ENCODE results near the gene NUFIP2.
"Not testable (repeated sequence)": the region's sequence is repeated elsewhere in the genome, so short reads cannot be mapped to it uniquely, and the experiment has no call there.

Gene NUFIP2

GRCh38 chr17:29235904-29236303 lies 58.0 kb downstream of the NUFIP2 start:
- peaks cover 6% of the 10 kb centered on the region for H3K4me1 Mint-ChIP-seq
- no peak for DNase-seq
- no peaks in the 10 kb centered on the region for H3K27me3 Mint-ChIP-seq
- H3K4me3 Mint-ChIP-seq, result no peak overlapping the region
- H3K36me3 Mint-ChIP-seq (ENCODE audit: low read depth), result no peaks in the 10 kb centered on the region
- no peak overlapping the region for H3K27ac Mint-ChIP-seq
- no peak for ATAC-seq
- no peaks in the 10 kb centered on the region for H3K9me3 Mint-ChIP-seq

GRCh38 chr17:29234972-29235371 lies 59.0 kb downstream of the NUFIP2 start:
- H3K4me1 Mint-ChIP-seq; H3K27ac Mint-ChIP-seq; ATAC-seq; H3K27me3 Mint-ChIP-seq; H3K9me3 Mint-ChIP-seq; DNase-seq; H3K4me3 Mint-ChIP-seq; H3K36me3 Mint-ChIP-seq (ENCODE audit: low read depth): not testable (repeated sequence)

DNA sequence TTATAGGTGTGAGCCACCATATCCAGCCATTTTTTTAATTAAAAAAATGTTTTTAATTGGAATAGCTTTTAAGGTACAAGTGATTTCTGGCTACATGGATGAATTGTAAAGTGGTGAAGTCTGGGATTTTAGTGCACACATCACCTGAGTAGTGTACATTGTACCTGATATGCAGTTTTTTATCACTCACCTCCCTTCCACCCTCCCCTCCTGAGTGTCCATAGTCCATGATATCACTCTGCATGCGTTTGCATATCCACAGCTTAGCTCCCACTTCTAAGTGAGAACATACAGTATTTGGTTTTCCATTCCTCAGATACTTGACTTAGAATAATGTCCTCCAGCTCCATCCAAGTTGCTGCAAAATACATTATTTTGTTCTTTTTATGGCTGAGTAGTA lies 60.6 kb downstream of the NUFIP2 start:
- DNase-seq, result no peak
- Mint-ChIP-seq H3K9me3 (no peaks in the 10 kb centered on the region), H3K27ac (no peak overlapping the region), H3K4me1 (no peaks in the 10 kb centered on the region), H3K4me3 (no peak overlapping the region), H3K27me3 (no peaks in the 10 kb centered on the region), H3K36me3 (ENCODE audit: low read depth) (no peaks in the 10 kb centered on the region)
- no peak for ATAC-seq

DNA sequence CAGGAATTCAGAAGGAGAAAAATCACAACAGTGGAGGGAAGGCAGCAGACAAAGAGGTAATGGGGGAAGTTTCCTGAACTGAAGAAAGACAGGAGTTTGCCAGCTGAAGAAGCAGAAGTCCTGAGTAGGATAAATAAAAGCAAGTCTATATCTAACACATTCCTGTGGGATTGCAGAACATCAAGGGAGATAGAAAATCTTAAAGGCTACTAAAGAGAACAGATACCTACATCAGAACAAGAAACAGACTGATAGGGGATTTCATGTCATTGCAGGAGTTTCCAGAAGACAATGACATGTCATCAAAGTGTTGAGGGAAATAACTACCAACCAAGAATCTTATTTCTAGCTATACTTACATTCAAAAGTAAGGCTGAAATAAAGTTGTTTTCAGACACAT lies 68.6 kb downstream of the NUFIP2 start:
- no peak for DNase-seq
- no peaks in the 10 kb centered on the region for H3K9me3 Mint-ChIP-seq
- no peak overlapping the region for H3K27ac Mint-ChIP-seq
- H3K4me1 Mint-ChIP-seq, result peaks cover 2% of the 10 kb centered on the region
- peaks cover 2% of the 10 kb centered on the region for H3K27me3 Mint-ChIP-seq
- no peak overlapping the region for H3K4me3 Mint-ChIP-seq
- no peaks in the 10 kb centered on the region for H3K36me3 Mint-ChIP-seq (ENCODE audit: low read depth)
- ATAC-seq, result no peak

- not testable (repeated sequence) for H3K9me3 Mint-ChIP-seq; DNase-seq; H3K4me3 Mint-ChIP-seq; H3K36me3 Mint-ChIP-seq (ENCODE audit: low read depth); H3K27me3 Mint-ChIP-seq; ATAC-seq; H3K27ac Mint-ChIP-seq; H3K4me1 Mint-ChIP-seq
Measured at GRCh38 chr17:29221338-29221737, 72.6 kb downstream of the NUFIP2 start.

- H3K27ac Mint-ChIP-seq, result no peak overlapping the region
Measured at GRCh38 chr17:29219378-29220047, 74.4 kb downstream of the NUFIP2 start.

GRCh38 chr17:29216856-29217255 lies 77.1 kb downstream of the NUFIP2 start:
- Mint-ChIP-seq H3K27ac (no peak overlapping the region), H3K4me1 (peaks cover 4% of the 10 kb centered on the region), H3K36me3 (ENCODE audit: low read depth) (no peaks in the 10 kb centered on the region), H3K9me3 (no peaks in the 10 kb centered on the region), H3K27me3 (peaks cover 2% of the 10 kb centered on the region), H3K4me3 (no peak overlapping the region)
- ATAC-seq (no peak), DNase-seq (no peak)

More at GRCh38 chr17:29219378-29220047, 74.4 kb downstream of the NUFIP2 start:
- no peaks in the 10 kb centered on the region for H3K9me3 Mint-ChIP-seq
- no peaks in the 10 kb centered on the region for H3K27me3 Mint-ChIP-seq
- DNase-seq (peak; percentile 81), ATAC-seq (peak; percentile 90)
- H3K4me1 Mint-ChIP-seq, result peaks cover 4% of the 10 kb centered on the region
- H3K36me3 Mint-ChIP-seq (ENCODE audit: low read depth), result no peaks in the 10 kb centered on the region
- H3K4me3 Mint-ChIP-seq, result no peak overlapping the region

GRCh38 chr17:29216181-29216580 lies 77.8 kb downstream of the NUFIP2 start:
- H3K4me1 Mint-ChIP-seq, result peaks cover 4% of the 10 kb centered on the region
- ATAC-seq (no peak), DNase-seq (no peak)
- H3K4me3 Mint-ChIP-seq, result no peak overlapping the region
- no peaks in the 10 kb centered on the region for H3K36me3 Mint-ChIP-seq (ENCODE audit: low read depth)
- no peaks in the 10 kb centered on the region for H3K9me3 Mint-ChIP-seq
- H3K27me3 Mint-ChIP-seq, result peaks cover 2% of the 10 kb centered on the region
- no peak overlapping the region for H3K27ac Mint-ChIP-seq

- H3K27ac Mint-ChIP-seq, result no peak overlapping the region
- no peak for DNase-seq
- peaks cover 2% of the 10 kb centered on the region for H3K27me3 Mint-ChIP-seq
- peaks cover 4% of the 10 kb centered on the region for H3K4me1 Mint-ChIP-seq
- H3K4me3 Mint-ChIP-seq, result no peak overlapping the region
- no peaks in the 10 kb centered on the region for H3K9me3 Mint-ChIP-seq
- no peaks in the 10 kb centered on the region for H3K36me3 Mint-ChIP-seq (ENCODE audit: low read depth)
- ATAC-seq, result no peak
Measured at GRCh38 chr17:29215717-29216116, 78.2 kb downstream of the NUFIP2 start.

- peaks cover 4% of the 10 kb centered on the region for H3K4me1 Mint-ChIP-seq
- no peak overlapping the region for H3K4me3 Mint-ChIP-seq
- no peak for DNase-seq
- ATAC-seq, result no peak
- H3K9me3 Mint-ChIP-seq, result no peaks in the 10 kb centered on the region
- no peak overlapping the region for H3K27ac Mint-ChIP-seq
- peaks cover 2% of the 10 kb centered on the region for H3K27me3 Mint-ChIP-seq
- no peaks in the 10 kb centered on the region for H3K36me3 Mint-ChIP-seq (ENCODE audit: low read depth)
Measured at GRCh38 chr17:29215174-29215573, 78.8 kb downstream of the NUFIP2 start.

DNA sequence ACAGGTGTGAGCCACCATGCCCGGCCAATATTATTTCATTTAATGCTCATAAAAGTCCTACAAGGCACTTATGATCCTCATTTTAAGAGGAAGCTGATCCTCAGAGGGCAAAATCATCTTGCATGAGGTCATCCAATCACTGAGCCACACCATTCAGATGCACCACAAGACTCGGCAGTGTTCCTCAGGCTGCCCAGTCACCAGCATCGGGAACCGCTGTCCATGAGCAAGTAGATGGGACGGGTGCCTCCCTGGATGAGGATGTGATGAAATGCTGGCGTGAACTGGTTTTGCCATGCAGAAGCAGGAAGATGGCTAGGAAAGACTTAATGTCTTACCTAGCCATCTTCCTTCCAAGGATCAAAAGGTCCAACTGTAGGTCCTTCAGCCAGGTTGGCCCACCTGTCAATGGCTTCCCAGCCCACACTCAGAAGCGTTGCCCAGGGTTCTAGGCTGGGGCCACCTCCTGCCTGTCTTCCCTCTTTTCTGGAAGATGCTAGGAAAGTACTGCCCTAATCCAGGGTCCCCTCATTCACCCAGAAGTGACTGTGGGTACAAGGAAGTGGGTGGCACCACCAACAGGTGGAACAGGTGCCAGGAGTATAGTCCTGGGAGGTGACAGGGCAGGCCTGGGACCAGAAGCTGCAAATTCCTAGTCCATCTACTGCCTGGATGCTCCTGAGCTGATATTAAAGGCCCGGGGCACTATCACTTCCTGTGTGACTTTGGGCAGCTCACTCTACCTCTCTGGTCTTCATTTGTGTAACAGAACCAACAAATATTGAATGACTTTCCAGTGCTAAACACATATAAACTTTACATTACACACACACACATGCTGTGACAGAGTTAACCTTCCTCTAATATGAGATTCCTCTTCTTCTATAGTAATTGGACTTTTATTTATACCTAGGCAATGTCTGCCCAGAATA lies 79.5 kb downstream of the NUFIP2 start:
- H3K27me3 Mint-ChIP-seq, result peaks cover 2% of the 10 kb centered on the region
- H3K4me3 Mint-ChIP-seq, result no peak overlapping the region
- no peak for DNase-seq
- no peaks in the 10 kb centered on the region for H3K9me3 Mint-ChIP-seq
- no peak overlapping the region for H3K27ac Mint-ChIP-seq
- H3K4me1 Mint-ChIP-seq, result peaks cover under 1% of the 10 kb centered on the region
- no peaks in the 10 kb centered on the region for H3K36me3 Mint-ChIP-seq (ENCODE audit: low read depth)
- ATAC-seq, result no peak

DNA sequence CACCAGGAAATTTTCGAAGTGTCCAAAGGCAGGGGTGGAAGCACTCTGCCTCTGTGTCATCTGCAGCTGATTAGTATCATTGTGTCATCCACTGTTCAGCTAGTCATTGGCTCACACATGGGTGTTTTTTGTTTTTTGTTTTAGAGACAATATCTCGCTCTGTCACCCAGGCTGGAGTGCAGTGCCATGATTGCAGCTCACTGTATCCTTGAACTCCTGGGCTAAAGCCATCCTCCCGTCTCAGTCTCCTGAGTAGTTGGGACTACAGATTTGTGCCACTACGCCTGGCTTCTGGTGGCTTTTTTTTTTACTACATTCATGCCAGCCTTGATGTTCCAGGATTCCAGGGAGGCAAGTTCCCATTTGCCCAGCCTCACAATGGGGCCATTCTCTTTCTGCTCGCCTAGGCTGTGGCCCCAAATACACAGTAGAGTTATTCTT lies 81.2 kb downstream of the NUFIP2 start:
- peaks cover 2% of the 10 kb centered on the region for H3K27me3 Mint-ChIP-seq
- no peak for DNase-seq
- ATAC-seq, result no peak

DNA sequence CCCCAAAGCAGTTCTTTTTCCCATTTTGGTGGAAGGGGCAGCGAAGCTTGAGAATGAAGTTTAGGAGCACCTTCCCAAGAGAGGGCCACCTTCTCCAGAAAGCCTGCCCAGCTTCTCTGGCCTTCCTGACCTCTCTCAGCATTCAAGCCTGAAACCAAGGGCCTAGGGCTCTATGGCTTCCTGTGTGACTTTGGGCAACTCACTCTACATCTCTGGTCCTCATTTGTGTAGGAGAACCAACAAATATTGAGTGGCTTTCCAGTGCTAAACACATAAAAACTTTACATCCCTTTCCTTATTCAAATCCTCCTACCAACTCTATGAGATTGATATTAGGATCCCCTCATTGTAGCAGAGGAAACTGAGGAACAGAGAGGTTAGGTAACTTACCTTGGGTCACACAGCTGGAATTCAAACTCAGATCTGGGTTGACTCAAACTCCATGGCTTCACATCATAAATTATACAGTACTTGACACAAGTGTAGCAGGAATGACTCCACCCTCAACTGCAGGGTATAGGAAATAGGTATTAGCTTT lies 81.8 kb downstream of the NUFIP2 start:
- H3K27ac Mint-ChIP-seq, result no peak overlapping the region
- H3K4me1 Mint-ChIP-seq, result no peaks in the 10 kb centered on the region
- H3K27me3 Mint-ChIP-seq, result peaks cover 2% of the 10 kb centered on the region
- no peaks in the 10 kb centered on the region for H3K9me3 Mint-ChIP-seq
- ATAC-seq, result no peak
- no peak overlapping the region for H3K4me3 Mint-ChIP-seq
- no peaks in the 10 kb centered on the region for H3K36me3 Mint-ChIP-seq (ENCODE audit: low read depth)
- DNase-seq, result no peak

More for the DNA sequence above, 81.2 kb downstream of the NUFIP2 start:
- H3K4me1 Mint-ChIP-seq, result no peaks in the 10 kb centered on the region
- no peaks in the 10 kb centered on the region for H3K9me3 Mint-ChIP-seq
- no peak overlapping the region for H3K4me3 Mint-ChIP-seq
- H3K27ac Mint-ChIP-seq, result no peak overlapping the region
- H3K36me3 Mint-ChIP-seq (ENCODE audit: low read depth), result no peaks in the 10 kb centered on the region

- no peaks in the 10 kb centered on the region for H3K4me1 Mint-ChIP-seq
- H3K9me3 Mint-ChIP-seq, result no peaks in the 10 kb centered on the region
- DNase-seq (no peak), ATAC-seq (no peak)
- no peak overlapping the region for H3K27ac Mint-ChIP-seq
- H3K27me3 Mint-ChIP-seq, result peaks cover 2% of the 10 kb centered on the region
- H3K4me3 Mint-ChIP-seq, result no peak overlapping the region
- H3K36me3 Mint-ChIP-seq (ENCODE audit: low read depth), result no peaks in the 10 kb centered on the region
Measured at GRCh38 chr17:29210879-29211278, 83.1 kb downstream of the NUFIP2 start.

GRCh38 chr17:29209073-29209472 lies 84.9 kb downstream of the NUFIP2 start:
- DNase-seq (no peak), ATAC-seq (no peak)
- no peaks in the 10 kb centered on the region for H3K9me3 Mint-ChIP-seq
- no peaks in the 10 kb centered on the region for H3K4me1 Mint-ChIP-seq
- H3K27me3 Mint-ChIP-seq, result peaks cover 6% of the 10 kb centered on the region
- H3K4me3 Mint-ChIP-seq, result no peak overlapping the region
- H3K36me3 Mint-ChIP-seq (ENCODE audit: low read depth), result no peaks in the 10 kb centered on the region
- H3K27ac Mint-ChIP-seq, result no peak overlapping the region
